Amniotic stem cell (primary cell): ENCODE measurements around the gene KCNQ2.
"Not testable (repeated sequence)": the region's sequence is repeated elsewhere in the genome, so short reads cannot be mapped to it uniquely, and the experiment has no call there.

ENCODE experiments used
- DNase-seq: peaks from one replicate; lab custom pipeline; 2025; lab: John Stamatoyannopoulos, UW

The KCNQ2 gene

DNA sequence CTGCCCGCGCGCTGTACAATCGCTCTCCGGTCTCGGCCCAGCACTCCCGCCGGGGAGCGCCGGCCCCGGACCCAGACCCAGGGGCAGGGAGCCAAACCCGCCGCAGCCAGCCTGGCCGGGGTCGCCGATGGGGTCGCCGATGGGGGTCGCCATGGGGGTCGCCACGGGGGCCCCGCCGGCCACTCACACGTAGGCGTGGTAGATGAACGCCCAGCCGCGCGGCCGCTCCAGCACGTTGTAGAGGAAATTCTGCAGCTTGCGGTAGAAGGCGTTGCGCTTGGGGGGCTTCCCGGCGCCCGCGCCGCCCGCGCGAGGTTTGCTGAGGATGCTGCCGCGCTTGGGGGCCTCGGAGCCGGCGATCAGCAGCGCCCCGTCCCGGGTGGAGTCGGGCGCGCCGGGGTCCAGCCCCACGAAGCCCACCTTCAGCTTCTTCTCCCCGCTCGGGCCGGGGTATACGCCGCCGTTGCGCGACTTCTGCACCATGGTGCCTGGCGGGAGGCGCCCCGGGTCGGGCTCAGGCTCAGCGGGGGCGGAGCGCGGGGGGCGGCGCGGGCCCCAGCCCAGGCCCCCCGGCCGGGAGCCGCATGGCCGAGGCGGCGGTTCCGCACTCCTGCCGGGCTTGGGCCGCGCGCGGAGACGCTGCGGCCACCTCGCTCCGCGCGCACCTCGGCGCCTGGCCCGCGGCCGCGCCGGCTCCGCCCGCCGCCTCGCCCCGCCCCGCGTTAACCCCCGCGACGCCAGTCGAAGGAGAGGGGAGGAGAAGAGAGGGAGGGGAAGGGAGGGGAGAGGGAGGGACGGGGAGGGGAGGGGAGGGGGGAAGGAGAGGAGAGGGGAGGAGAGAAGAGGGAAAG, at the start of gene KCNQ2:
Gene KCNQ2, minus strand, starts transcription at position 675 of the 851 bp plus-strand sequence. Its CDS starts 192 bp downstream, at position 483.
- no peak for DNase-seq

DNA sequence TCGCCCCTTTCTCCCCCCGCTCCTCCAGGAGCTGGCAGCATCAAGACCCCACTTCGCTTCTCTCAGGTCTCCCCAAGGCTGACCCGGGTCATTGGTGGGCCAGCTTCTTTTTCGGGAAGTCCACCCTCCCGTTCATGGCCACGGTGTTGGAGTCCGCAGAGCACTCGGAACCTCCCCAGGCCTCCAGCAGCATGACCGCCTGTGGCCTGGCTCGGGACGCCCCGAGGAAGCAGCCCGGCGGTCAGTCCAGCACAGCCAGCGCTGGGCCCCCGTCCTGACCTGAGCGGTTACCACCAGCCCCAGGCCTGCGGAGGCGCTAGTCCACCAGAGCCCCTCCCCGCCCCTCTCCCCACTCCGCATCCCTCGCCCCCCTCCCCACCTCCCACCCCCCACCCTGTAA, 49.1 kb upstream of the KCNQ2 start:
- DNase-seq: no peak

DNA sequence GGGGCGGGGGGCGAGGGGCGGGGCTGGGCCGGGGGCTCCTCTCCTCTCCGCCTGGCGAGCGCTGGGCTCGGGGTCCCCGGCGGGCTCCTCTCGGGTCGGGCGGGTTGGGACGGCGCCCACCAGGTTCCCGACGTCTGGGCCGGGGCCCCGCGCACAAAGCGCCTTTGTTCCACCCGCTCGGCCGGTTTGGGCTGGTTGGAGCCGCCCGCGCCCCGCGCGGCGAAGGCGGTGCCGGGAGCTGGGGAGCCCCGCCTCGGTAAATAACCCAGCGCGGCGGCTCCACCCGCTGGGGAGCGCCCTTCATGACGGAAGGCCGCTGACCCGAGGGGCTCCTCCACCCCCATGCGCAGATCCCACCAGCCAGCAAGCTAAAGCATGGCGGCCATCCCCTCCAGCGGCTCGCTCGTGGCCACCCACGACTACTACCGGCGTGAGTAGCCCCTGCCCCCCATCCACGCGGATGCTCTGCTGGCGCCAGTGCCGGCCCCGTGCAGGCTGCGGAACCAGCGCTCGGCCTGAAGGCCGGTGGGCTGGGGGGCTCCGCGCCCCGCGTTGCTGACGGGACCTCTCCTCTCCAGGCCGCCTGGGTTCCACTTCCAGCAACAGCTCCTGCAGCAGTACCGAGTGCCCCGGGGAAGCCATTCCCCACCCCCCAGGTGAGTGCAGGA, 48.6 kb upstream of the KCNQ2 start:
- DNase-seq: no peak

DNA sequence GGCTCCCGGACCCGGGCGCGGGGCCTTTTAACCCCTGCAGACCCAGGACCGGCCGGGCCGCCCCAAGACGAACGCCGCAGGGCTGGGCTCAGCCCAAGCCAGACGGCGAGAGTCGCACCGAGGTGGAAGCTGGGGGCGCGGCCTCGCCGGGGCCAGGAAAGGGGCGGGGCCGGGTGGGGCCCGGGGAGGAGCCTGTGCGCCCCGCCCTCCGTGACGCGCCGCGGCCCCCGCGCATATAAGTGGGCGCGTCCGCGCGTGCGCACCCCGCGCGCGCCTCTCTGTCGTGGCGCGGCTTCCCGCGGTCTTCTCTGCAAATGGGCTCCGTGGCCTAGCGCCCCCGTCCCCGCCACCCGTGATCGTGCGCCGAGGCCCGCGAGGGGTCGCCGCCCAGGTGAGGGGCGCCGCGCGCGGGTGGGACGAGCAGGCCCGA, 48.1 kb upstream of the KCNQ2 start, which contains the start of gene PPDPF:
Gene PPDPF, plus strand, starts transcription at position 262 of the 430 bp plus-strand sequence. CDS start 544 bp downstream, outside the sequence.
- peak; percentile 62 for DNase-seq

GRCh38 chr20:63519668-63520503, 47.4 kb upstream of the KCNQ2 start:
- no peak for DNase-seq

- DNase-seq: no peak
Measured at GRCh38 chr20:63518946-63519667, 46.7 kb upstream of the KCNQ2 start.

DNA sequence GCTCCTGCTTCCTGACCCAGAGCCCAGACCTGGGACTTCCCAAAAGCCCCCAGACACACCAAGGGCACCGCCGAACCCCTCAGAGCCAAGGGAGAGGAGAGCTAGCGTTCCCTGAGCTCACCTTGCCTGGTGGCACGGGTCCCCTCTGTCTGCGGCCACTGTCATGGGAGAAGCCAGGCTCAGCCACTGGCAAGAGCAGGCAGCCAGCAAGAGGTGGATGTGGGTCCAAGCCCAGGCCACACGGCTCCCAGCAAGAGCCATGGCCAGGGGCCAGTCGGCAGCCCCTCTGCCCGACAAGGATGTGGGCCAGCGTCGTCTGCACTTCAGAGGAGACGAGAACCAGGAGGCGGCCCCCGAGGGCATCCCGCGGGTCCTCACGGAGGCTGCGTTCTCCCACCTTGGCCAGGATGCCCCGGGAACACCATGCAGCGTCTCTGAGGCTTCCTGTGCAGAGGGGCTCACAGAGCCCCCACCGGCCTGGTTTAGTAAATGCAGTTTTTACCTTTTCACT, 46.0 kb upstream of the KCNQ2 start:
- no peak for DNase-seq

DNA sequence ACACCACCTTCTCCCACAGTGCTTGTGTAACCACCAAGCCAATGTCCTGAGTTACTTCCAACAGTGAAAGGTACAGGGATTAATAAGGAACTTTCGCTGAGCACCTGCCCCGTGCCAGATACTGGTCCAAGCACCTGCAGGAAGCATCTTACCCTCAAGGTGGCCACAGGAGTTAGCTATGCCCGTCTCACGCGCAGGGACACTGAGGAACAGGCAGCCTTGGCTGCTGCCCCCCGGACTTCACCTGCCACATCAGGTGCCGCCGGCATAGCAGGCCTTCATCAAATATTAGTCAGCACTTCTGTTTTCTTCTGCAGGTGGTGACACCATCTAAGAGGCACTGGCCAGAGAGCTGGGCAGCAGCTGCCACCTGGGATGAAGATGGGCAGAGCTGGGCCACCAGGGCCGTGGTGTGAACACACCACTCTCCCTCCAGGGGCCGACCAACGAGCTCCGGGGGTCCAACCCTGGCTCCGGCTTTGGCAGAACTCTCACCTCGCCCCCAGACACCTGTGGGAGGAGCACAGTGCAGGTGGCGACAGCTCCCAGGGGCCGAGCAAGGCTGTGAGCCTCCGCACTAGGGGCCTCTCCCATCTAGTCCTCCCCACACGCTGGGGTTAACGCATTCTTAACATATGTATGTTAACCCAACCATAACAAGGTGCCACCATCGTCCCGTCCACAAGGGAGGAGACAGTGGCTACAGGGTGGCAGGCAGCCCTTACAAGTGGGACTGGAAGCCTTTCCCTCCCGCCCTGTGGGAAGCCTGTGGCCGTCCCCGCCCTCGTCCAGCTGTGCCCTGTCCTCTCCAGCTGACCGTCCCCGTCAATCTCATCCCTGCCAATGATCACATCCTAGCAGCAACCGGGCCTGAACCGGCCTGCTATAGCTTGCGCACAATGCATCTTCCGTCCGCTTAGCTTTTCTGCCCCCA, 45.2 kb upstream of the KCNQ2 start:
- DNase-seq: no peak

DNA sequence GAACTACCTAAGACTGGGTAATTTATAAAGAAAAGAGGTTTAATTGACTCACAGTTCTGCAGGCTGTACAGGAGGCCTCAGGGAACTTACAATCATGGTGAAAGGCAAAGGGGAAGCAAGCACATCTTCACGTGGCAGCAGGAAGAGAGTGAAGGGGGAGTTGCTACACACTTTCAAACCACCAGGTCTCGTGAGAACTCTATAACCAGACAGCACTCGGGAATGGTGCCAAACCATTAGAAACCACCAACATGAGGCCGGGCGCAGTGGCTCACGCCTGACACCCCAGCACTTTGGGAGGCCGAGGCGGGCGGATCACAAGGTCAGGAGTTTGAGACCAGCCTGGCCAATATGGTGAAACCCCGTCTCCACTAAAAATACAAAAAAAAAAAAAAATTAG, 42.1 kb upstream of the KCNQ2 start:
- not testable (repeated sequence) for DNase-seq

DNA sequence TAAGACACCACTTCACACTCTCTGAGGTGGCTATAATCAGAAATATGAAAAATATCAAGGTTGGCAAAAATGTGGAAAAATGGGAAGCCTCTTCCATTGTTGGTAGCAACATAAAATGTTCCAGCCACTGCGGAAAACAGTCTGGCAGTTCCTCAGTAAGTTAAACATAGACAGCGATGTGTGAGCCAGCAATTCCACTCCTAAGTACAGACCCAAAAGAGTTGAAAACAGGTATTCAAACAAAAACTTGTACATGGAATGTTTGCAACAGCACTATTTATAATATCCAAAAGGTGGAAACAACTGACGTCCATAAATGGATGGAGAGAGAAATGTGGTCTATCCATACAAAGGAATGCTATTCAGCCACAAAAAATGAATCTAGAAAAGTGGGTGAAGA, 40.8 kb upstream of the KCNQ2 start:
- DNase-seq: no peak

DNA sequence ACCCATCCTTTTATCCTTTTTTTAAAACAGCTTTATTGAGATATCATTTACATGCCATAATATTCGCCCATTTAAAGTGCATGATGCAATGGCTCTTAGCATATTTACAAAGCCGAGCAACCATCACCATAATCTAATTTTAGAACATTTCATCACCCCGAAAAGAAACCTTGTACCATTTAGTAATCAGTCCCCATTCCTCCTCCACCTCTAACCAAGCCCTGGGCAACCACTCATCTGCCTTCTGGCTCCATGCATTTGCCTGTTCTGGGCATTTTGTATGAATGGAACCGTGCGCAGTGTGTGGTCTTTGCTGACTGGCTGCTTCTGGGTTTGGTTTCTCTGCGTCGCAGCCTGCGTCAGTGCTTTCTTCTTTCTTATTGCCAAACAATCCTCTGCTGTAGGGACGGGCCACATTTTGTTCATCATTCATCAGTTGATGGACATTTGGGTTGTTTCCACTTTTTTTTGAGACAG, 36.7 kb upstream of the KCNQ2 start:
- no peak for DNase-seq

GRCh38 chr20:63508072-63508768, 35.8 kb upstream of the KCNQ2 start:
- DNase-seq: no peak

GRCh38 chr20:63507083-63507743, 34.8 kb upstream of the KCNQ2 start:
- no peak for DNase-seq

DNA sequence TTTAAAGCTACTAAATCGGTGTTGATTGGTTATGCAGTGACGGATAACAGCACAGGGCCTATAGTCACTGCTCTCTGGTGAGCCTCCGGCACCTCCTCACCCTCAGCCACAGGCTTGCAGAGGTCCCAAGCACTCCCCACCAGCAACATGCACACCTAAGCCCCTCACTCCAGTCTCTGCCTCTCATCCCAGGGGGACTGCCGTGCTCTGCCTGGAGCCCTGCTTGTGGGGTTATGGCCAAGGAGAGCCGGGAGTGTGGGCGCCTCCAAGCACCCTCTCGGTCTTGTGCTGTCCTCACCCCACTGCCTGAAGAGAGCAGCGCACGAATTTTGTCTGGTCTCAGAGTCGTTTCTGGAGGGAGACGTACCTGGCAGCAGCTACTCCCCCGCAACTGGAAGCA, 33.3 kb upstream of the KCNQ2 start:
- no peak for DNase-seq

- DNase-seq: no peak
Measured at GRCh38 chr20:63505281-63505680, 32.8 kb upstream of the KCNQ2 start.

- no peak for DNase-seq
Measured at GRCh38 chr20:63504642-63505041, 32.2 kb upstream of the KCNQ2 start.

- DNase-seq: no peak
Measured at GRCh38 chr20:63503524-63503923, 31.1 kb upstream of the KCNQ2 start.

DNA sequence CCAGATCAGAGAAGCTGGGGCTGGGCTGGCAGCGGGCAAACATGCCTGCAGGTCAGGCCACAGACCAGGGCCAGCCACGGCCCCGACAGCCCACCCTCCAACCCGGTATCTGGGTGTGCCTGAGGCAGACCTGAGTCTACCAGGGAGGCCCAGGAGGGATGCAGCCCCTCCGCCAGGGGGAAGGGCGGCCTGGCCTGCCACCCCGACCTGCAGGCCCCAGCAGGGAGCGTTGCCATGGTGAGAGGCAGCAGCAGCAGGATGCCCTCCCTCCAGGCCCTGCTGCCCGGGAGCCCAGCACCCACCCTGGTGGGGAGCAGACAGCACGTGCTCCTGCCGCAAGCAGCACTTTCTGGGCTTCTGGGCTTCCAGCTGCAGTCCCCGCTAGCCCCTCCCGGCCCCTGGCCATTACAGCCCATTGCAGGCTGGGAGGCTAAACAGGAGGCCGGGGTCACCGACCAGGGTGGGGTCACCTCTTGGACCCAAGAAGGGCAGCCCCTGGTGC, 30.3 kb upstream of the KCNQ2 start:
- no peak for DNase-seq
